ENCODE data around the gene DNAH17.

The DNAH17 gene

DNA sequence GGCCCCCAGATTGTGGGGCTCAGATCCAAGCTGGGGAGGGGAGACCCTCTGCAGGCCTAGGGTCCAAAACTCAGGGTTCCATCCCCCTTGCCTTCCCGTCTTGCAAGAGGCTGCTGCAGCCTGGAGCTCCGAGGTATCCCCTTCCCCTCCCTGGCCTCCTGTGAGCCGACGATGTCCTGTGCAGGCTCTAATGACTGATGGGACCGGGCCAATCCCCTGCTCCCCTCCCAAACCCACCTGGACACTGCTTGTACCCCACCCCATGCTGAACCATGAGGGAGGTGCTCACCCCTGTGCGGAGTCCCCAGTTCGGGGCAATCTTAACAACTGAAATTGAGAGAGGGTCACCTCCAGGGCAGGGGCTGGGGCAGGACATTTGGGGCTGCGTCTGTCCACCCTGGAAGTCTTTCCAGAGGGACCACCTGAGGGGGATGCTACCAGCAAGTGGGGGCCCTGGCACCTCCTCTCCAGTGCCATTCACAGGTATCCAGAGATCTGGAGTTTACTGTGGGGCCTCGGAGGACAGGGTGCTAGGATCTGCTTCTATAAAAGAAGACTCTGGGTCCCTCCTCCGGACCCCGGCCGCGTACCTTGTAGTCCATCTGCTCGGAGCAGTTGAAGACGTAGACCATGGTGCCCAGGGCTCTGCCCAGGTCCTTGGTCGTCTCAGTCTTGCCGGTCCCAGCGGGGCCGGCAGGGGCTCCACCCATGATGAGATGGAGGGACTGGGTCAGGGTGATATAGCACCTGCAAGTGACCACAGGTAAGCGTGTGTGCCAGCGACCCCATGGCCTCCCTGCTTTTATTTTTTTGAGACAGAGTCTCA lies 77.3 kb downstream of the DNAH17 start:
- H3K36me3 ChIP-seq (ENCODE audit: control insufficient read depth, insufficient read depth, low read length), result no peaks in the 10 kb centered on the region
- no peak overlapping the region for H3K4me3 ChIP-seq (ENCODE audit: low read depth, low read length)
- H3K9ac ChIP-seq (ENCODE audit: low read depth, low read length), result no peak overlapping the region
- no peaks in the 10 kb centered on the region for H3K9me3 ChIP-seq (ENCODE audit: control insufficient read depth, insufficient read depth, low read length)
- no peak overlapping the region for H3K27ac ChIP-seq (ENCODE audit: low read depth, low read length)
- H3K27me3 ChIP-seq (ENCODE audit: control insufficient read depth, insufficient read depth, low read length), result no peaks in the 10 kb centered on the region
- H3K4me1 ChIP-seq (ENCODE audit: control insufficient read depth, insufficient read depth, low read length), result peaks cover 9% of the 10 kb centered on the region

- Histone ChIP-seq H3K27ac (ENCODE audit: low read depth, low read length) (no peak overlapping the region), H3K4me3 (ENCODE audit: low read depth, low read length) (no peak overlapping the region), H3K9ac (ENCODE audit: low read depth, low read length) (no peak overlapping the region), H3K36me3 (ENCODE audit: control insufficient read depth, insufficient read depth, low read length) (no peaks in the 10 kb centered on the region), H3K4me1 (ENCODE audit: control insufficient read depth, insufficient read depth, low read length) (peaks cover 9% of the 10 kb centered on the region), H3K9me3 (ENCODE audit: control insufficient read depth, insufficient read depth, low read length) (no peaks in the 10 kb centered on the region), H3K27me3 (ENCODE audit: control insufficient read depth, insufficient read depth, low read length) (no peaks in the 10 kb centered on the region)
Measured at GRCh38 chr17:78498848-78499247, 78.3 kb downstream of the DNAH17 start.

DNA sequence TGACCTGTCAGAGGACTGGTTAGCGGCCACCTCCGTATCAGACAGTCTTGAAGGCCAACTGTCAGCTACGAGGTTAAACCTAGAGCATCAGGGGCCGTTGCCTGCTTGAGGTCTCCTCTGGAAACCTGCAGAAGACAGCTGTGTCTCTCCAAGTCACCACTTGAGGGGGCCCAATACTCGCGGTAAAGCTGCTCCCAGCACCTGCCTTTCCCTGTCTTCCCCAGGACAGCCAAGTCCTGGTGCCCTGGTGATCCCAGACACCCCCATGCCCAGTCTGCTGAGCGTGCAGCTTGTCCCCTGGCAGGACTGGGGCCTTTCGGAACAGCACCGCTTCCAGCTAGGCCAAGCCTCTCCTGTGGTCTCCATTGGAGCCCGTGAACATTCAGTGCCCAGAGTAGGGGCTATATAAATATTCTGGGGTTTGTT lies 80.1 kb downstream of the DNAH17 start:
- H3K9me3 ChIP-seq (ENCODE audit: control insufficient read depth, insufficient read depth, low read length), result no peaks in the 10 kb centered on the region
- H3K36me3 ChIP-seq (ENCODE audit: control insufficient read depth, insufficient read depth, low read length), result no peaks in the 10 kb centered on the region
- no peak overlapping the region for H3K9ac ChIP-seq (ENCODE audit: low read depth, low read length)
- no peak overlapping the region for H3K4me3 ChIP-seq (ENCODE audit: low read depth, low read length)
- no peak overlapping the region for H3K27ac ChIP-seq (ENCODE audit: low read depth, low read length)
- peaks cover 9% of the 10 kb centered on the region for H3K4me1 ChIP-seq (ENCODE audit: control insufficient read depth, insufficient read depth, low read length)
- H3K27me3 ChIP-seq (ENCODE audit: control insufficient read depth, insufficient read depth, low read length), result no peaks in the 10 kb centered on the region

GRCh38 chr17:78496311-78496710 lies 80.9 kb downstream of the DNAH17 start:
- peaks cover 9% of the 10 kb centered on the region for H3K4me1 ChIP-seq (ENCODE audit: control insufficient read depth, insufficient read depth, low read length)
- H3K27ac ChIP-seq (ENCODE audit: low read depth, low read length), result no peak overlapping the region

DNA sequence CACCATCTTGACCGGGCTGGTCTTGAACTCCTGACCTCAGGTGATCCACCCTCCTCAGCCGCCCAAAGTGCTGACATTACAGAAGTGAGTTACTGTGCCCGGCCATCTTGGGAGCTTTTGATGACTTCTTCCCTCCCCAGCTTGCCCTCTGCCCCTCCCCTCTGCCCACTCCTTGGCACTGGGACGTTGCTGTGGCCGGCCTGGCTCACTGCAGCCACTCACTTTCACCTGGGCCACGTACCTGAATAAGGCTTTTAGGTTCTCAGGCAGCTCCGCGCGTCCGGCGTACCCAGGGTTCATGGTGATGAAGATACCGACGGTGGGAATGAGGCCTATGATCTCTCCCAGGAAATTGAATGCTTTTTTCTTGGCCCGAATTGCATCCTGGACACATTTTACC lies 81.6 kb downstream of the DNAH17 start:
- no peak overlapping the region for H3K27ac ChIP-seq (ENCODE audit: low read depth, low read length)

More at GRCh38 chr17:78496311-78496710, 80.9 kb downstream of the DNAH17 start:
- Histone ChIP-seq H3K9ac (ENCODE audit: low read depth, low read length) (no peak overlapping the region), H3K27me3 (ENCODE audit: control insufficient read depth, insufficient read depth, low read length) (no peaks in the 10 kb centered on the region), H3K9me3 (ENCODE audit: control insufficient read depth, insufficient read depth, low read length) (no peaks in the 10 kb centered on the region), H3K4me3 (ENCODE audit: low read depth, low read length) (no peak overlapping the region), H3K36me3 (ENCODE audit: control insufficient read depth, insufficient read depth, low read length) (no peaks in the 10 kb centered on the region)

DNA sequence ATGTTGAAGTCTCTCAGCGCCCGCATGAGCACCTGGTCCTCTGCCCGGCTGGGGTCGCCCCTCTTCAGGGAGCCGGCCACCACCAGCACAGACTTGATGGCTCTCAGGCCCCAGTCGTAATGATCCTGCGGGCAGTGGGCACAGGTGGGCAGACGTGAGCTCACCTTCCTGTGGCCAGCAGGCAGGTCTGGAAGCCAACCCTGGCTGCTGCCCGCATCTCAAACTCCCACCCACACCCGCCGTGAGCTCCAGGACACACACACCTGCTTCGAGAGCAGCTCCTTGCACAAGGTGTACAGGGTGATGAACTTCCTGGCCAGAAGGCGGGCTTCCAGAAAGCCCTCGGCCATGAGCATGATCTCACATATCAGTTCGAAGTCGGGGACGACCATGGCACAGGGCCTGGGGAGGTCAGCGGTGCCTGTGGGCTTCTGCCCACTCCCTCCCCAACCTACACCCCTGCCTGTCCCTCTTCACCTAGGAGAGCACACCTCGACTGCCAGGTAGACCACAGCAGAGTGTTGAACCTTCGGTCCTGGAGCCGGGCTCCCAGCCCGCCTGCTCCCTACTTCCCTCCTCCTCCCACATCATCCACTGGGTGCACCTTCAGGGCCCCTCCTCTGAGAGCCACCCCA lies 82.4 kb downstream of the DNAH17 start:
- Histone ChIP-seq H3K4me1 (ENCODE audit: control insufficient read depth, insufficient read depth, low read length) (peaks cover 9% of the 10 kb centered on the region), H3K36me3 (ENCODE audit: control insufficient read depth, insufficient read depth, low read length) (no peaks in the 10 kb centered on the region), H3K27ac (ENCODE audit: low read depth, low read length) (no peak overlapping the region), H3K9ac (ENCODE audit: low read depth, low read length) (no peak overlapping the region), H3K9me3 (ENCODE audit: control insufficient read depth, insufficient read depth, low read length) (no peaks in the 10 kb centered on the region), H3K4me3 (ENCODE audit: low read depth, low read length) (no peak overlapping the region), H3K27me3 (ENCODE audit: control insufficient read depth, insufficient read depth, low read length) (no peaks in the 10 kb centered on the region)

More for the DNA sequence above, 81.6 kb downstream of the DNAH17 start:
- peaks cover 9% of the 10 kb centered on the region for H3K4me1 ChIP-seq (ENCODE audit: control insufficient read depth, insufficient read depth, low read length)
- H3K9me3 ChIP-seq (ENCODE audit: control insufficient read depth, insufficient read depth, low read length), result no peaks in the 10 kb centered on the region
- no peaks in the 10 kb centered on the region for H3K27me3 ChIP-seq (ENCODE audit: control insufficient read depth, insufficient read depth, low read length)
- H3K9ac ChIP-seq (ENCODE audit: low read depth, low read length), result no peak overlapping the region
- no peaks in the 10 kb centered on the region for H3K36me3 ChIP-seq (ENCODE audit: control insufficient read depth, insufficient read depth, low read length)
- no peak overlapping the region for H3K4me3 ChIP-seq (ENCODE audit: low read depth, low read length)

- Histone ChIP-seq H3K4me1 (ENCODE audit: control insufficient read depth, insufficient read depth, low read length) (peaks cover 9% of the 10 kb centered on the region), H3K27ac (ENCODE audit: low read depth, low read length) (no peak overlapping the region)
Measured at GRCh38 chr17:78493853-78494695, 83.1 kb downstream of the DNAH17 start.

DNA sequence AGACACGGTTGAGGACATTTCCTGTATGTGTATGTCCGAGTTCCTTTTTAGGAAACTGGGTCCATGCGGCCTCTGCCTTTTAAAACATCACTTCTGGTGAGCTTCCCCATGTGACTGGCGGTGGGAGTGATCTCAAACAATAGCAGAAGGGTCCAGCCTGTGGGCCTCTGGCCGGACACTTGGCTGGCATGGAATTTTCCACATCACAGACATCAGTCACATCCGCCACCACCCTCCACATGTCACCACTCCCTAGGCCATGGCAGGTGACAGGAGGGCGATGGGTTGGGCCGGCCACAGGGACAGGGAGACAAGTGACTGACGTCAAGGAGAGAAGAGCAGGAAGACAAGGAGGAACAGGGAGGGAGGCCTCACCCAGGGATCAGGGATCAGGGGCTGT lies 83.7 kb downstream of the DNAH17 start:
- H3K27ac ChIP-seq (ENCODE audit: low read depth, low read length), result no peak overlapping the region
- H3K27me3 ChIP-seq (ENCODE audit: control insufficient read depth, insufficient read depth, low read length), result no peaks in the 10 kb centered on the region
- H3K9ac ChIP-seq (ENCODE audit: low read depth, low read length), result no peak overlapping the region
- H3K9me3 ChIP-seq (ENCODE audit: control insufficient read depth, insufficient read depth, low read length), result no peaks in the 10 kb centered on the region
- H3K36me3 ChIP-seq (ENCODE audit: control insufficient read depth, insufficient read depth, low read length), result no peaks in the 10 kb centered on the region
- H3K4me3 ChIP-seq (ENCODE audit: low read depth, low read length), result no peak overlapping the region
- H3K4me1 ChIP-seq (ENCODE audit: control insufficient read depth, insufficient read depth, low read length), result peaks cover 4% of the 10 kb centered on the region

More at GRCh38 chr17:78493853-78494695, 83.1 kb downstream of the DNAH17 start:
- H3K27me3 ChIP-seq (ENCODE audit: control insufficient read depth, insufficient read depth, low read length), result no peaks in the 10 kb centered on the region
- H3K9ac ChIP-seq (ENCODE audit: low read depth, low read length), result no peak overlapping the region
- H3K4me3 ChIP-seq (ENCODE audit: low read depth, low read length), result no peak overlapping the region
- H3K36me3 ChIP-seq (ENCODE audit: control insufficient read depth, insufficient read depth, low read length), result no peaks in the 10 kb centered on the region
- no peaks in the 10 kb centered on the region for H3K9me3 ChIP-seq (ENCODE audit: control insufficient read depth, insufficient read depth, low read length)

DNA sequence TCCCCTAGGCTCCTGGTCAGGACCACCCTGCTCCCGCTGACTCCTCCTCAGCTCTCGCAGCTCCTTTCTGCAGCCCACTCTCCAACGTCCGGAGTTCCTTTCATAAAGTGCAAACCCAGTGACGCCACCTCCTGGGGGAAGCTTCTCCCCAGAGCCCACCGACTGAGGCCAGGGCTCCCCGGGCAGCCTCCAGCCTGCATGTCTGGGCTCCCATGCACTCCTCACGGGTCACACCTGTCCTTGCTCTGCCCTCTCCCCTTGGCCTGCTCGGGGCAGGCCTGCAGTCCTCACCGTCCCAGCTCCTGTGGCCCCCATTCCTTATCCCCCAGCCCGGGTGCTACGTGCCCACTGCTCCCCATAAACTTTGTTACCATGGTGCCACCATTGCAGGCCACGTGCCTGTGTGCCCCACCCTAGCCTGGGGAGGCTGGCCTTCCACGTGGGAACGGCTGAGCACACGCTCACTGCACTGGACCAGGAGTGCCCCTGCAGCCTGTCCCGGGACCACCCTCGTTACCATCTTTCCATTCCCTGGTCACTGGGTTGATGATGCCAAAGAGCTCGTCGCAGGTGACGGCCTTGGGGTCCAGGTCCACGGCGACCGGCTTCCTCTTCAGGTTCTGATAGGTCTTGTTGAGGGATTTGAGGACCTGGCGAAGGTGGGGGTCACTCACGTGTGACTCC lies 84.9 kb downstream of the DNAH17 start:
- H3K4me3 ChIP-seq (ENCODE audit: low read depth, low read length), result no peak overlapping the region
- no peaks in the 10 kb centered on the region for H3K4me1 ChIP-seq (ENCODE audit: control insufficient read depth, insufficient read depth, low read length)
- H3K36me3 ChIP-seq (ENCODE audit: control insufficient read depth, insufficient read depth, low read length), result no peaks in the 10 kb centered on the region
- H3K27ac ChIP-seq (ENCODE audit: low read depth, low read length), result no peak overlapping the region
- H3K9ac ChIP-seq (ENCODE audit: low read depth, low read length), result no peak overlapping the region
- no peaks in the 10 kb centered on the region for H3K9me3 ChIP-seq (ENCODE audit: control insufficient read depth, insufficient read depth, low read length)
- no peaks in the 10 kb centered on the region for H3K27me3 ChIP-seq (ENCODE audit: control insufficient read depth, insufficient read depth, low read length)

DNA sequence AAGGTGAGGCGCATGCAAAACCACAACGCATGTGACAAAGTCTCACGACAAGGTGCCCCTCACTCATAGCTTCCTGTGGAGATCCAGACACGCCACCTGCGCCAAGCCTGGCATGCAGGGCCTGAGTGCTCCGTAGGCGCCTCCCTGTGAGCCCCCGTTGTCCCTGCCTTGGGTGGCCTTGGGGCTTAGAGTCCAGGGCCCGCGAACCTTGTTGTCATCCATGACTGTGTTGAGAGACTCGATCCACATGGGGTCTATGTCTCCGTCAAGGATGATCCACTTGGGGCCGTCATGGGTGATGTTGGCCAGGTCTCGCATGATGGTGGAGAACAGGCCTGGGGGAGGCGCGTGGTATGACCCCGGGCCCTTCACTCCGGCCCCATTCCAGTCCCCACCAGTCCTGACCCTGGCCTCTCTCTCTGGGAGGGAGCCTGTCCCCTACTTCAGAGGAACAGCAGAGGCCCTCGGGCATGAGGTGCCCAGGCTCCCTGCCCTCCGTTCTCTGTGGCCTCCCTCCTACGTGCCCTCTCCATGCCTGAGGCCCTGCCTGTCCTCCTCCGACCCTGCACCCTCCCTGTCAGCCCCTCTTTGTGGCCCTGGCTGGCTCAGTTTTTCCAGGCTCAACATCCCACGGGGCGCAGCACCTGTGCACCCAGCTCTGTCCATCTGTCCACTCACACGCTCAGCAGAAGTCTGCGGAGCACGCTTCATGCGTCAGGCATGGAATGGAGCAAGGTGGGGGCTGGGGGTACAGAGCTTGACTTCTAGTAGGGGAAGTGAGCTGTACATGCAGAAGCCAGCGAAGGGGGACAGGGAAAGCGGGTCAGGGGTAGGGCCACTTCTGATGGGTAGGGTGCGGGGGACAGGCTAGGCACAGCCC lies 85.7 kb downstream of the DNAH17 start:
- Histone ChIP-seq H3K4me1 (ENCODE audit: control insufficient read depth, insufficient read depth, low read length) (no peaks in the 10 kb centered on the region), H3K9me3 (ENCODE audit: control insufficient read depth, insufficient read depth, low read length) (no peaks in the 10 kb centered on the region), H3K27ac (ENCODE audit: low read depth, low read length) (no peak overlapping the region), H3K27me3 (ENCODE audit: control insufficient read depth, insufficient read depth, low read length) (no peaks in the 10 kb centered on the region), H3K4me3 (ENCODE audit: low read depth, low read length) (no peak overlapping the region), H3K9ac (ENCODE audit: low read depth, low read length) (no peak overlapping the region), H3K36me3 (ENCODE audit: control insufficient read depth, insufficient read depth, low read length) (no peaks in the 10 kb centered on the region)
